WI38 (cell line): Measurements from ENCODE around the gene RNU6-1.
A peak's percentile ranks its signal among the peaks of the same experiment; 100 is the strongest.

Experiments used
- H3K4me3 ChIP-seq: 2 replicates; pipeline ENCODE4 v1.5.1; 2011; ENCODE audit warnings: low read depth, mild to moderate bottlenecking, control low read depth, low read length
- CTCF ChIP-seq: IDR thresholded peaks from 2 replicates; pipeline ENCODE4 v1.5.1; 2012; ENCODE audit warnings: low read depth, mild to moderate bottlenecking, control low read depth, low read length

Gene RNU6-1

GRCh38 chr15:67845974-67846373, 6.1 kb upstream of the RNU6-1 start:
- no peak overlapping the region for H3K4me3 ChIP-seq
- no peak for TF ChIP-seq CTCF

GRCh38 chr15:67843571-67844387, 3.9 kb upstream of the RNU6-1 start:
- no peak for TF ChIP-seq CTCF
- H3K4me3 ChIP-seq = no peak overlapping the region

- no peak for TF ChIP-seq CTCF
These were observed 3.3 kb upstream of the RNU6-1 start for GRCh38 chr15:67843092-67843501.

GRCh38 chr15:67841513-67841762, 1.6 kb upstream of the RNU6-1 start:
- peak overlapping the region; percentile 87 for H3K4me3 ChIP-seq
- TF ChIP-seq CTCF = no peak

More at GRCh38 chr15:67843092-67843501, 3.3 kb upstream of the RNU6-1 start:
- H3K4me3 ChIP-seq = no peak overlapping the region

- TF ChIP-seq CTCF = no peak
- peak overlapping the region; percentile 87 for H3K4me3 ChIP-seq
These were observed 1.1 kb upstream of the RNU6-1 start for GRCh38 chr15:67840749-67841512.

GRCh38 chr15:67839499-67839928, 331 bp downstream of the RNU6-1 start:
- TF ChIP-seq CTCF = no peak
- H3K4me3 ChIP-seq = peak overlapping the region; percentile 87

- TF ChIP-seq CTCF = no peak
- H3K4me3 ChIP-seq = no peak overlapping the region
These were observed 984 bp downstream of the RNU6-1 start for GRCh38 chr15:67838789-67839332.
